Endothelial cell of umbilical vein (primary cell): ENCODE measurements around the gene FAM13C. TPM values are rescaled to one million over a fixed set of nuclear protein-coding genes. Genes with fewer than 3 reads are reported as not detected.

ENCODE experiments used
- BruUV-seq: library from RNA; stranded (reverse); fragments of 400-500 nt; replicated peaks from 2 replicates; lab custom pipeline; 2021; lab: Mats Ljungman, UMichigan
- CTCF ChIA-PET: fragments of 300-600, 350-600 bp; sonication (Branson Sonifier 250); formaldehyde crosslinking; loops from one replicate; lab custom pipeline; 2021; ENCODE audit warnings: antibody characterized with exemption, inconsistent platforms; lab: Charles Lee
- POLR2A ChIA-PET: fragments of 300-600, 350-600 bp; sonication (Branson Sonifier 250); formaldehyde crosslinking; loops from one replicate; lab custom pipeline; 2021; ENCODE audit warnings: antibody characterized with exemption, inconsistent platforms; lab: Charles Lee
- DNase-seq: peaks from one replicate; pipeline ENCODE4 v3.0.0-alpha.2; 2011; ENCODE audit warnings: low read depth, low spot score
- FAIRE-seq: peaks from 2 replicates; lab custom pipeline; 2011; peaks lifted over from hg19 to GRCh38; lab: Jason Lieb, UNC
- H2AFZ ChIP-seq: 2 replicates; pipeline ENCODE4 v1.6.0; 2012; ENCODE audit warnings: low read depth, low read length, control low read depth, inconsistent platforms
- H3K27ac ChIP-seq: 2 replicates; pipeline ENCODE4 v1.5.1; 2011; ENCODE audit warnings: low read depth, mild to moderate bottlenecking, control low read depth, low read length, moderate library complexity; ENCODE audit not compliant: insufficient read depth
- H3K27me3 ChIP-seq, 2 experiments: 2 replicates each; pipeline versions ENCODE4 v1.6.0 to v1.6.1; 2011; ENCODE audit warnings: low read length in 2 of 2, mixed read lengths in 1 of 2; ENCODE audit not compliant: control insufficient read depth in 2 of 2, insufficient read depth in 2 of 2
- H3K36me3 ChIP-seq, 2 experiments: 2 replicates in 1 of 2; 3 replicates in 1 of 2; pipeline ENCODE4 v1.5.1; 2011; ENCODE audit warnings: low read length in 2 of 2, mild to moderate bottlenecking in 1 of 2, moderate library complexity in 1 of 2; ENCODE audit not compliant: control insufficient read depth in 2 of 2, insufficient read depth in 2 of 2; ENCODE audit errors: extremely low read depth in 1 of 2
- H3K4me1 ChIP-seq: 3 replicates; pipeline ENCODE4 v1.5.1; 2011; ENCODE audit warnings: mild to moderate bottlenecking, low read length; ENCODE audit not compliant: control insufficient read depth, insufficient read depth; ENCODE audit errors: extremely low read depth
- H3K4me2 ChIP-seq: 2 replicates; pipeline ENCODE4 v1.6.1; 2011; ENCODE audit warnings: low read length, control low read depth, mixed read lengths; ENCODE audit not compliant: insufficient read depth
- H3K4me3 ChIP-seq, 3 experiments: fragments of 200-600 bp in 1 of 3; sonication (generic), shearing (Covaris generic) in 1 of 3; replicated peaks in 1 of 3; 2 replicates each; pipeline ENCODE4 v1.5.1; 2011 to 2016; ENCODE audit warnings: control low read depth in 3 of 3, low read length in 3 of 3, mild to moderate bottlenecking in 2 of 3, inconsistent platforms in 1 of 3, low read depth in 1 of 3, moderate library complexity in 1 of 3; ENCODE audit not compliant: insufficient read depth in 1 of 3
- H3K79me2 ChIP-seq: 2 replicates; pipeline ENCODE4 v1.6.0; 2012; ENCODE audit warnings: low read length, inconsistent platforms; ENCODE audit not compliant: control insufficient read depth, insufficient read depth
- H3K9ac ChIP-seq: replicated peaks from 2 replicates; pipeline ENCODE3; 2011; ENCODE audit warnings: low read length, control low read depth; ENCODE audit not compliant: insufficient read depth; ENCODE audit errors: extremely low read depth
- H3K9me1 ChIP-seq: replicated peaks from 3 replicates; pipeline ENCODE4 v1.6.0; 2011; ENCODE audit warnings: mild to moderate bottlenecking, low read length; ENCODE audit not compliant: control insufficient read depth, insufficient read depth; ENCODE audit errors: extremely low read depth
- H3K9me3 ChIP-seq: replicated peaks from 2 replicates; pipeline ENCODE4 v1.5.1; 2012; ENCODE audit warnings: low read length, inconsistent platforms; ENCODE audit not compliant: control insufficient read depth, insufficient read depth
- H4K20me1 ChIP-seq: replicated peaks from 2 replicates; pipeline ENCODE3; 2011; ENCODE audit warnings: mild to moderate bottlenecking, low read length; ENCODE audit not compliant: control insufficient read depth, insufficient read depth; ENCODE audit errors: extremely low read depth
- EZH2 ChIP-seq: IDR thresholded peaks from 2 replicates; pipeline ENCODE4 v1.6.1; 2012; ENCODE audit warnings: borderline replicate concordance, low read depth, mild to moderate bottlenecking, moderate library complexity, low read length, inconsistent platforms; ENCODE audit not compliant: severe bottlenecking
- FOS ChIP-seq: IDR thresholded peaks from 2 replicates; pipeline ENCODE4 v1.6.1; 2011; ENCODE audit warnings: mild to moderate bottlenecking, low read length, moderate library complexity, borderline replicate concordance; ENCODE audit not compliant: insufficient read depth
- GATA2 ChIP-seq: IDR thresholded peaks from 2 replicates; pipeline ENCODE4 v1.7.0; 2011; ENCODE audit warnings: low read depth, mild to moderate bottlenecking, moderate library complexity, mixed read lengths, low read length; ENCODE audit not compliant: insufficient read length, insufficient read depth
- JUN ChIP-seq: IDR thresholded peaks from 2 replicates; pipeline ENCODE4 v1.6.1; 2011; ENCODE audit warnings: borderline replicate concordance, low read depth; ENCODE audit not compliant: insufficient read length, insufficient read depth
- MYC ChIP-seq: IDR thresholded peaks from one replicate; pipeline ENCODE4 v1.6.1; 2011; ENCODE audit warnings: mild to moderate bottlenecking, low read depth, low read length
- POLR2A ChIP-seq: IDR thresholded peaks from 2 replicates; pipeline ENCODE4 v1.6.1; 2012; ENCODE audit warnings: low read depth, mild to moderate bottlenecking, control low read depth, low read length
- POLR2AphosphoS5 ChIP-seq: IDR thresholded peaks from 2 replicates; pipeline ENCODE4 v1.6.1; 2012; ENCODE audit warnings: low read depth, mild to moderate bottlenecking, control low read depth, low read length, moderate library complexity; ENCODE audit not compliant: insufficient read depth
- dilution Hi-C: fragments of 300-500 bp; cut with MboI; formaldehyde crosslinking; loops from one replicate; pipeline ENCODE4 v1.15.0; 2019; ENCODE audit warnings: low sequenced_read_pairs; ENCODE audit not compliant: extremely low pct_ligation_motif_present
- intact Hi-C: fragments of 100-400 bp; cut with micrococcal nuclease; formaldehyde crosslinking; loops from one replicate; pipeline ENCODE4 v1.10.0; 2022
- polyA plus RNA-seq, 4 experiments: library from polyadenylated mRNA; depleted of rRNA in 3 of 4; stranded (reverse) in 3 of 4; unstranded in 1 of 4; fragments of >200 nt; gene quantifications; 2 replicates each; pipeline versions ENCODE4 v1.2.1 to v1.2.3, GENCODE V29; 2011 to 2012; ENCODE audit warnings: missing spikeins in 1 of 4
- total RNA-seq: library from RNA; stranded (reverse); gene quantifications from 2 replicates; pipeline ENCODE4 v1.2.3, GENCODE V29; 2021
- TF ChIP-seq, protein P1 (sequence below), 2 donors: IDR thresholded peaks; 1 replicate in 1 of 2; 2 replicates in 1 of 2; pipeline ENCODE4 v1.5.1; 2011; ENCODE audit warnings: low read length in 2 of 2, mild to moderate bottlenecking in 2 of 2, moderate library complexity in 2 of 2, control low read depth in 1 of 2, inconsistent platforms in 1 of 2, low read depth in 1 of 2; ENCODE audit not compliant: insufficient read depth in 1 of 2; ENCODE audit errors: extremely low read depth in 1 of 2
- TF ChIP-seq, protein P2 (sequence below): IDR thresholded peaks from 2 replicates; pipeline ENCODE4 v1.6.1; 2011; ENCODE audit not compliant: insufficient read depth, insufficient read length

FAM13C gene
- total and polyA plus RNA-seq, 2 donors (not counting 3 experiments of a cell fraction or from before 2014, with no cell fraction given), result 0.03 TPM; not detected in 1

- H3K4me1 ChIP-seq, result no peaks in the 10 kb centered on the region
- no peaks in the 10 kb centered on the region for H3K9me3 ChIP-seq
- no peak overlapping the region for H3K9ac ChIP-seq
- CTCF ChIA-PET, result no interaction called here
- DNase-seq, result no peak
- H2AFZ ChIP-seq, result no peak overlapping the region
- POLR2A ChIA-PET, result no interaction called here
- no peaks in the 10 kb centered on the region for H3K27me3 ChIP-seq
- H3K27ac ChIP-seq, result no peak overlapping the region
- H4K20me1 ChIP-seq, result no peaks in the 10 kb centered on the region
- no peaks in the 10 kb centered on the region for H3K36me3 ChIP-seq
- intact Hi-C loops (loop anchor here (5.0 kb wide), 1 partner anchor 49 kb away; no protein-coding TSS in a partner anchor), dilution Hi-C loops (no loop called here)
- FAIRE-seq, result no peak
- TF ChIP-seq MYC (no peak), POLR2AphosphoS5 (no peak), GATA2 (no peak), POLR2A (no peak), EZH2 (no peak), JUN (no peak), FOS (no peak)
- TF ChIP-seq, protein P1, sequence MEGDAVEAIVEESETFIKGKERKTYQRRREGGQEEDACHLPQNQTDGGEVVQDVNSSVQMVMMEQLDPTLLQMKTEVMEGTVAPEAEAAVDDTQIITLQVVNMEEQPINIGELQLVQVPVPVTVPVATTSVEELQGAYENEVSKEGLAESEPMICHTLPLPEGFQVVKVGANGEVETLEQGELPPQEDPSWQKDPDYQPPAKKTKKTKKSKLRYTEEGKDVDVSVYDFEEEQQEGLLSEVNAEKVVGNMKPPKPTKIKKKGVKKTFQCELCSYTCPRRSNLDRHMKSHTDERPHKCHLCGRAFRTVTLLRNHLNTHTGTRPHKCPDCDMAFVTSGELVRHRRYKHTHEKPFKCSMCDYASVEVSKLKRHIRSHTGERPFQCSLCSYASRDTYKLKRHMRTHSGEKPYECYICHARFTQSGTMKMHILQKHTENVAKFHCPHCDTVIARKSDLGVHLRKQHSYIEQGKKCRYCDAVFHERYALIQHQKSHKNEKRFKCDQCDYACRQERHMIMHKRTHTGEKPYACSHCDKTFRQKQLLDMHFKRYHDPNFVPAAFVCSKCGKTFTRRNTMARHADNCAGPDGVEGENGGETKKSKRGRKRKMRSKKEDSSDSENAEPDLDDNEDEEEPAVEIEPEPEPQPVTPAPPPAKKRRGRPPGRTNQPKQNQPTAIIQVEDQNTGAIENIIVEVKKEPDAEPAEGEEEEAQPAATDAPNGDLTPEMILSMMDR (IDR thresholded peaks at IDR 0.05; ENCODE audit: extremely low read depth in 1 of 2, insufficient read depth in 1 of 2, low read depth in 1 of 2, low read length in 2 of 2), result no peak
- TF ChIP-seq, protein P2, sequence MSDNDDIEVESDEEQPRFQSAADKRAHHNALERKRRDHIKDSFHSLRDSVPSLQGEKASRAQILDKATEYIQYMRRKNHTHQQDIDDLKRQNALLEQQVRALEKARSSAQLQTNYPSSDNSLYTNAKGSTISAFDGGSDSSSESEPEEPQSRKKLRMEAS, result no peak
- no peak overlapping the region for H3K4me2 ChIP-seq
- H3K4me3 ChIP-seq, result no peak overlapping the region
- H3K79me2 ChIP-seq, result no peaks in the 10 kb centered on the region
- BruUV-seq, result no TSS peak
- no peaks in the 10 kb centered on the region for H3K9me1 ChIP-seq
Measured at GRCh38 chr10:59375990-59376389, 13.6 kb upstream of the FAM13C start.
